Measurements from ENCODE around the gene TUBGCP4.
"Not testable (repeated sequence)": the region's sequence is repeated elsewhere in the genome, so short reads cannot be mapped to it uniquely, and the experiment has no call there.

The TUBGCP4 gene, protein sequence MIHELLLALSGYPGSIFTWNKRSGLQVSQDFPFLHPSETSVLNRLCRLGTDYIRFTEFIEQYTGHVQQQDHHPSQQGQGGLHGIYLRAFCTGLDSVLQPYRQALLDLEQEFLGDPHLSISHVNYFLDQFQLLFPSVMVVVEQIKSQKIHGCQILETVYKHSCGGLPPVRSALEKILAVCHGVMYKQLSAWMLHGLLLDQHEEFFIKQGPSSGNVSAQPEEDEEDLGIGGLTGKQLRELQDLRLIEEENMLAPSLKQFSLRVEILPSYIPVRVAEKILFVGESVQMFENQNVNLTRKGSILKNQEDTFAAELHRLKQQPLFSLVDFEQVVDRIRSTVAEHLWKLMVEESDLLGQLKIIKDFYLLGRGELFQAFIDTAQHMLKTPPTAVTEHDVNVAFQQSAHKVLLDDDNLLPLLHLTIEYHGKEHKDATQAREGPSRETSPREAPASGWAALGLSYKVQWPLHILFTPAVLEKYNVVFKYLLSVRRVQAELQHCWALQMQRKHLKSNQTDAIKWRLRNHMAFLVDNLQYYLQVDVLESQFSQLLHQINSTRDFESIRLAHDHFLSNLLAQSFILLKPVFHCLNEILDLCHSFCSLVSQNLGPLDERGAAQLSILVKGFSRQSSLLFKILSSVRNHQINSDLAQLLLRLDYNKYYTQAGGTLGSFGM

GRCh38 chr15:43370975-43371974 is at the start of gene TUBGCP4, which contains the start of gene ZSCAN29:
TSS of gene TUBGCP4 (plus strand) at chr15:43371101. CDS start at chr15:43371355, 254 bp downstream.
TSS of gene ZSCAN29 (minus strand) at chr15:43371043. CDS start at chr15:43369913, 1,130 bp downstream.
- DNase-seq (ENCODE audit: low spot score) (peak; percentile 63), FAIRE-seq (no peak)

GRCh38 chr15:43325039-43325684 is 45.7 kb upstream of the TUBGCP4 start:
- FAIRE-seq: no peak
- no peak for DNase-seq (ENCODE audit: low spot score)

- DNase-seq (ENCODE audit: low spot score): no peak
- no peak for FAIRE-seq
Measured at GRCh38 chr15:43329217-43329959, 41.5 kb upstream of the TUBGCP4 start.

- DNase-seq (ENCODE audit: low spot score) (peak; percentile 88), FAIRE-seq (peak; percentile 82)
Measured at GRCh38 chr15:43329960-43330779, 40.7 kb upstream of the TUBGCP4 start, which contains the start of gene LCMT2. TSS of gene LCMT2 (minus strand) at chr15:43330573. CDS start at chr15:43330489, 84 bp downstream.

- FAIRE-seq: no peak
- no peak for DNase-seq (ENCODE audit: low spot score)
Measured at GRCh38 chr15:43330780-43331087, 40.2 kb upstream of the TUBGCP4 start.

GRCh38 chr15:43346305-43346704 is 24.6 kb upstream of the TUBGCP4 start:
- no peak for DNase-seq (ENCODE audit: low spot score)
- no peak for FAIRE-seq

DNA sequence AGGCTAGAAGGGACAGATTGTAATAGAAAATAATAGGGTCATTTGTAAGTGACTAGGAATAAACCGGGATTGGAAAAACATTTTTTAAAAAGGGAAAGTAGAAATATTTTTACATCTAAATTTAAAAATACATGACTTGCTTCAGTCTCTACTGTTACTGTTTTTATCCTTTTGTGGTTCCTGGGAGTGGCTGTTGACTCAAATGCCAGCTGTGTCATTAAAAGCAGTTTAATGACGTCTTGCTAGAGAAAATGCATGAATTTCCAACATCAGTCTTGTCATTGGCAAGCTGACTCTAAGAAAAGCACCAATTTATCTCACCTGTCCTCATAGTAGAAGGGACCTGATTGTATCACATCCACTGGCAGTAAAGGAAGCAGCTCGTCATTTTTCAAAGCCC is 23.8 kb upstream of the TUBGCP4 start:
- DNase-seq (ENCODE audit: low spot score): no peak
- no peak for FAIRE-seq

- FAIRE-seq (no peak), DNase-seq (ENCODE audit: low spot score) (no peak)
Measured at GRCh38 chr15:43352693-43353382, 18.1 kb upstream of the TUBGCP4 start.

DNA sequence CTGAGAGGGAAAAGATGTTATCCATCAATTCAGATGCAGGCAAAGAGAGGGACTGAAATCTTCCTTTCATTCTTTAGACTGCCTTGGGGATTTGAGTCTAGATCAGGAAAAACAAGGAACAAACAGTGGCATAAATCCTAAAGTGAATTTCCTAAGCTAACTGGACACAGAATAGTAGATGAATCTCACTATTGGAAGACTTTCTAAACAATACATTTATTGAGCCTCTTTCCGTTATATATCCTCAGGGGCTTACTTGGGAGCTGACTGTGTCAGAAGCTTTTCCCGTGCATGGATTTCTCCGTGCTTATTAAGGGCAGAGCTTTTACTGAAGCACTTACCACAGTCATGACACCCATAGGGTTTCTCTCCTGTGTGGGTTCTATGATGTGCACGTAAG is 10.1 kb upstream of the TUBGCP4 start:
- DNase-seq (ENCODE audit: low spot score) (no peak), FAIRE-seq (no peak)

GRCh38 chr15:43361313-43361903 is 9.5 kb upstream of the TUBGCP4 start:
- FAIRE-seq: no peak
- DNase-seq (ENCODE audit: low spot score): no peak

- FAIRE-seq: no peak
- no peak for DNase-seq (ENCODE audit: low spot score)
Measured at GRCh38 chr15:43370310-43370974, 459 bp upstream of the TUBGCP4 start.

- FAIRE-seq: no peak
Measured at GRCh38 chr15:43376017-43376705, 5.3 kb downstream of the TUBGCP4 start.

GRCh38 chr15:43378601-43379000 is 7.7 kb downstream of the TUBGCP4 start:
- no peak for FAIRE-seq
- DNase-seq (ENCODE audit: low spot score): no peak

More at GRCh38 chr15:43376017-43376705, 5.3 kb downstream of the TUBGCP4 start:
- no peak for DNase-seq (ENCODE audit: low spot score)

DNA sequence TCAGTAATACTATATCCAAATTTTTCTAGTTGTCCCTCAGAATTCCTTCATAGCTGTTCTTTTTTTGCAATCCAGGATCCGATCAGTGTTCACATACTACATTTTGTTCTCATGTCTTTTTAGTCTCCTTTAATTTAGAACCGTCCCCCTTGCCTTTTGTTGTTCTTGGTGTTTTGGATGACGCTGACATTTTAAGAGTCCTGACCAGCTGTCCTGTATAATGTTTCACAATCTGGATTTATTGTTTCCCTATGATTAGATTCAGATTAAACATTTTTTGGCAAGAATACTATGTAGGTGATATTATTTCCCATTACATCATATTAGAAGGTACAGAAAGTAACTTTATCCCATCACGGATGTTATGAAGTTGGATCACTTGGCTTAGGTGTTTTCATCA is 11.4 kb downstream of the TUBGCP4 start:
- no peak for DNase-seq (ENCODE audit: low spot score)
- no peak for FAIRE-seq

- no peak for FAIRE-seq
- DNase-seq (ENCODE audit: low spot score): no peak
Measured at GRCh38 chr15:43383070-43383469, 12.2 kb downstream of the TUBGCP4 start.

- DNase-seq (ENCODE audit: low spot score) (no peak), FAIRE-seq (no peak)
Measured at GRCh38 chr15:43390723-43391122, 19.8 kb downstream of the TUBGCP4 start.

GRCh38 chr15:43393592-43393991 is 22.7 kb downstream of the TUBGCP4 start:
- DNase-seq (ENCODE audit: low spot score); FAIRE-seq: not testable (repeated sequence)
